Measurements from ENCODE around the gene FHAD1. TPM values are rescaled to one million over a fixed set of nuclear protein-coding genes. Genes with fewer than 3 reads are reported as not detected.

The FHAD1 gene
- total and polyA plus RNA-seq, 2 of the 13 experiments (the other 11 are each of a cell fraction or from before 2014, with no cell fraction given), result not detected

GRCh38 chr1:15323351-15323988, 76.4 kb downstream of the FHAD1 start (continued):
- TF ChIP-seq LCORL (IDR thresholded peaks at IDR 0.05) (no peak), LCORL (CRISPR knock-in tag; IDR thresholded peaks at IDR 0.05) (peak; percentile 56; the same call in 1 of the 2 replicates), SIX4 (CRISPR knock-in tag; IDR thresholded peaks at IDR 0.05) (no peak), ZSCAN9 (CRISPR knock-in tag; IDR thresholded peaks at IDR 0.05; ENCODE audit: borderline replicate concordance) (no peak), TCF7 (IDR thresholded peaks at IDR 0.05; ENCODE audit: low read depth) (no peak), SALL1 (CRISPR knock-in tag; IDR thresholded peaks at IDR 0.05) (0 out of 2 replicates have a peak, but pooled peaks have one; percentile 41), SKI (IDR thresholded peaks at IDR 0.05; ENCODE audit: partially characterized antibody) (no peak), ZBTB44 (CRISPR knock-in tag; IDR thresholded peaks at IDR 0.05) (no peak), ZNF33A (CRISPR knock-in tag; IDR thresholded peaks at IDR 0.05; ENCODE audit: borderline replicate concordance) (no peak), HOXA3 (CRISPR knock-in tag; IDR thresholded peaks at IDR 0.05) (no peak), PATZ1 (CRISPR knock-in tag; IDR thresholded peaks at IDR 0.05) (no peak), ATF5 (CRISPR knock-in tag; IDR thresholded peaks at IDR 0.05; ENCODE audit: low read depth) (no peak), RBM39 (IDR thresholded peaks at IDR 0.05; ENCODE audit: low read depth, low read length, poor library complexity, severe bottlenecking) (no peak), GABPA (IDR thresholded peaks at IDR 0.05; ENCODE audit: low read depth, low read length) (no peak), GABPA (CRISPR knock-in tag; IDR thresholded peaks at IDR 0.05; ENCODE audit: low read depth) (no peak), BORCS8-MEF2B (CRISPR knock-in tag; IDR thresholded peaks at IDR 0.05) (no peak), RAD21 (CRISPR knock-in tag; IDR thresholded peaks at IDR 0.05) (peak; percentile 79), MATR3 (CRISPR knock-in tag; IDR thresholded peaks at IDR 0.05) (no peak), JDP2 (CRISPR knock-in tag; IDR thresholded peaks at IDR 0.05; ENCODE audit: borderline replicate concordance) (no peak), MXD1 (CRISPR knock-in tag; IDR thresholded peaks at IDR 0.05) (no peak), REXO4 (CRISPR knock-in tag; IDR thresholded peaks at IDR 0.05; ENCODE audit: borderline replicate concordance) (no peak), KLF6 (CRISPR knock-in tag; IDR thresholded peaks at IDR 0.05) (no peak), THAP11 (CRISPR knock-in tag; IDR thresholded peaks at IDR 0.05) (no peak)

All from HepG2 (cell line).